Lung (tissue), 12 donors: Measurements from ENCODE around the gene DIP2C. TPM values are rescaled to one million over a fixed set of nuclear protein-coding genes. Genes with fewer than 3 reads are reported as not detected.
A peak's percentile ranks its signal among the peaks of the same experiment; 100 is the strongest.
"Not testable (repeated sequence)": the region's sequence is repeated elsewhere in the genome, so short reads cannot be mapped to it uniquely, and the experiment has no call there.

ENCODE experiments used
- ATAC-seq: fragments of 200-7000 bp; cut with Tn5 transposase; one replicate; pipeline ENCODE4 v1.9.1; 2020; ENCODE audit warnings: moderate number of reproducible peaks; ENCODE audit not compliant: insufficient read depth, low FRiP score
- DNase-seq, 3 donors: peaks; one replicate each; pipeline ENCODE4 v3.0.0-alpha.2; 2013 to 2017
- H3K27ac ChIP-seq, 2 donors: one replicate each; pipeline ENCODE4 v1.5.1; 2013; ENCODE audit warnings: mild to moderate bottlenecking in 2 of 2, moderate library complexity in 2 of 2, control low read depth in 1 of 2, inconsistent platforms in 1 of 2, low read depth in 1 of 2, low read length in 1 of 2
- H3K27me3 ChIP-seq, 3 donors: one replicate each; pipeline ENCODE4 v1.5.1; 2013; ENCODE audit warnings: low read length in 2 of 3; ENCODE audit not compliant: control insufficient read depth in 3 of 3, insufficient read depth in 3 of 3
- H3K36me3 ChIP-seq, 4 donors: one replicate each; pipeline ENCODE4 v1.5.1; 2013; ENCODE audit warnings: low read length in 4 of 4, mild to moderate bottlenecking in 1 of 4, moderate library complexity in 1 of 4; ENCODE audit not compliant: control insufficient read depth in 4 of 4, insufficient read depth in 4 of 4
- H3K4me1 ChIP-seq, 5 donors: one replicate each; pipeline ENCODE4 v1.5.1; 2013; ENCODE audit warnings: low read length in 5 of 5, mild to moderate bottlenecking in 2 of 5, moderate library complexity in 1 of 5; ENCODE audit not compliant: control insufficient read depth in 5 of 5, insufficient read depth in 5 of 5
- H3K4me3 ChIP-seq: one replicate; pipeline ENCODE4 v1.5.1; 2013; ENCODE audit warnings: mild to moderate bottlenecking, control low read depth, moderate library complexity
- H3K9ac ChIP-seq, 2 donors: one replicate each; pipeline ENCODE4 v1.5.1; 2013; ENCODE audit warnings: low read length in 2 of 2, control low read depth in 1 of 2; ENCODE audit not compliant: insufficient read depth in 1 of 2
- H3K9me3 ChIP-seq, 4 donors: one replicate each; pipeline ENCODE4 v1.5.1; 2013; ENCODE audit warnings: low read length in 3 of 4, mild to moderate bottlenecking in 1 of 4, moderate library complexity in 1 of 4; ENCODE audit not compliant: control insufficient read depth in 4 of 4, insufficient read depth in 3 of 4
- CTCF ChIP-seq: IDR thresholded peaks from 2 replicates; pipeline ENCODE4 v1.5.1; 2012; ENCODE audit warnings: mild to moderate bottlenecking; ENCODE audit errors: control extremely low read depth, extremely low read depth
- WGBS, 2 donors: extraction: QIAGEN DNeasy Blood & Tissue Kit; methylation state at CpG; one replicate each; pipeline ENCODE4 v1.1.7; 2013; 5-methylcytosine and 5-hydroxymethylcytosine counted together
- polyA plus RNA-seq, 2 donors: library from polyadenylated mRNA; stranded (reverse); fragments of 200-250 nt; gene quantifications; one replicate each; pipeline ENCODE4 v1.2.1, GENCODE V29; 2013
- total RNA-seq, 2 donors: library from RNA; depleted of rRNA in 1 of 2; stranded (reverse); fragments of >200 nt in 1 of 2; gene quantifications; one replicate each; pipeline ENCODE4 v1.2.1, GENCODE V29; 2014 to 2021
- donor health status: control.
- donor health status: control.
- donor health status: Bipolar disorder and iron deficiency.
- donor health status: healthy.
- donor health status: DM: yes; HTN: yes; CAD: no.

Gene DIP2C
- total and polyA plus RNA-seq, 4 donors, result 3.6 to 20.0 (median 9.5) TPM

DNA sequence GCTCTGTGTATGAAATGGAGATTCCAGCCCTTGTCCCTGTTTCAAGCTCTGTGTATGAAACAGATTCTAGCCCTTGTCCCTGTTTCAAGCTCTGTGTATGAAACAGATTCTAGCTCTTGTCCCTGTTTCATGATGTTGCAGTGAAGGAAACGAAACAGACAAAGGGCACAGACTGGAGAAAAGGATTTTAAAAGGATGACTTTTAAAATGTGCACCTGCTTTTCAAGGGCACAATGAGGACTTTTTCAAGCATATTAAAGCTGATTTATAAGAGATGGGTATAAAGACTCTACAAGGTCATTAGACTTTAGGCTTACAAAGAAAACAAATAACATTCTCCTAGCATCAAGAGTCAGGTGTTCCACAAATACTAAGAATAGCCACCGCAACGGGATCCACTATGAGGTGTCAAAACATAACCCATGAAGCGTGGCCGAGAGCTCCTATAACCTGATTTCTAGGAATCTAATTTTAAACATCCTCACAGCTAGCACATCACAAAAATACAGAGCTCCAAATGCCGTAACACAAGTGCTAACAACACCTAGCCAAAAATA lies 29.0 kb downstream of the DIP2C start:
- Histone ChIP-seq H3K27ac (peak overlapping the region in 1 of 2 donors; percentile 80), H3K9me3 (no peaks in the 10 kb centered on the region), H3K4me1 (peaks cover 4 to 24% (median 20%) of the 10 kb centered on the region in 5 donors), H3K36me3 (no peaks in the 10 kb centered on the region), H3K27me3 (no peaks in the 10 kb centered on the region), H3K9ac (no peak overlapping the region), H3K4me3 (no peak overlapping the region)
- no peak for TF ChIP-seq CTCF
- WGBS, 2 donors, result 86 to 95% methylated on average over 6 of the region's 6 CpGs
- DNase-seq, result no peak
- no peak for ATAC-seq

GRCh38 chr10:659688-660141 lies 29.8 kb downstream of the DIP2C start:
- Histone ChIP-seq H3K4me3 (no peak overlapping the region), H3K36me3 (no peaks in the 10 kb centered on the region), H3K4me1 (peaks cover 4 to 25% (median 23%) of the 10 kb centered on the region in 5 donors), H3K27ac (peak overlapping the region in 1 of 2 donors; percentile 41), H3K9ac (peak overlapping the region; percentile 34 to 57), H3K27me3 (no peaks in the 10 kb centered on the region), H3K9me3 (no peaks in the 10 kb centered on the region)
- DNase-seq (peak in 2 of 3 donors; percentile 60 to 64), ATAC-seq (peak; percentile 41)
- 20 to 23% methylated on average over 9 of the region's 9 CpGs for WGBS, 2 donors
- no peak for TF ChIP-seq CTCF

- H3K4me3 ChIP-seq, H3K36me3 ChIP-seq, ATAC-seq, H3K27ac ChIP-seq, H3K9me3 ChIP-seq, H3K9ac ChIP-seq, DNase-seq, H3K27me3 ChIP-seq: not testable (repeated sequence)
- WGBS, 2 donors, result 95 to 98% methylated on average over 7 to 10 of the region's 11 CpGs
- H3K4me1 ChIP-seq, result peaks cover 4 to 35% (median 25%) of the 10 kb centered on the region in 5 donors
Observed at GRCh38 chr10:657816-658350, 31.6 kb downstream of the DIP2C start.

GRCh38 chr10:656883-657282 lies 32.6 kb downstream of the DIP2C start:
- no peaks in the 10 kb centered on the region for H3K9me3 ChIP-seq
- H3K9ac ChIP-seq, result no peak overlapping the region
- no peak for DNase-seq
- WGBS, 2 donors, result 67 to 79% methylated on average over 3 to 5 of the region's 5 CpGs
- ATAC-seq, result no peak
- no peak for TF ChIP-seq CTCF
- H3K27me3 ChIP-seq, result no peaks in the 10 kb centered on the region
- no peaks in the 10 kb centered on the region for H3K36me3 ChIP-seq
- peaks cover 4 to 35% (median 25%) of the 10 kb centered on the region in 5 donors for H3K4me1 ChIP-seq
- no peak overlapping the region for H3K4me3 ChIP-seq
- no peak overlapping the region for H3K27ac ChIP-seq
